GM06990 (cell line): Measurements from ENCODE around the gene LRP1B.

ENCODE experiments used
- DNase-seq: peaks from one replicate; pipeline ENCODE4 v3.0.0-alpha.2; 2011; ENCODE audit not compliant: insufficient read length; ENCODE audit errors: extremely low read depth
- H3K27me3 ChIP-seq: replicated peaks from 2 replicates; pipeline ENCODE4 v1.6.0; 2011; ENCODE audit warnings: low read length; ENCODE audit not compliant: control insufficient read depth, insufficient read depth
- H3K36me3 ChIP-seq: 2 replicates; pipeline ENCODE4 v1.5.1; 2011; ENCODE audit warnings: low read length; ENCODE audit not compliant: control insufficient read depth, insufficient read depth
- H3K4me3 ChIP-seq: replicated peaks from 2 replicates; pipeline ENCODE4 v1.5.1; 2011; ENCODE audit warnings: low read depth, mild to moderate bottlenecking, control low read depth, low read length
- TF ChIP-seq, protein P1 (sequence below): IDR thresholded peaks from 2 replicates; pipeline ENCODE4 v1.5.1; 2011; ENCODE audit warnings: low read length, control low read depth, mild to moderate bottlenecking, inconsistent platforms; ENCODE audit not compliant: insufficient read depth, poor library complexity, severe bottlenecking

Gene LRP1B

GRCh38 chr2:140410695-140411094 lies 1720.1 kb downstream of the LRP1B start:
- TF ChIP-seq, protein P1, sequence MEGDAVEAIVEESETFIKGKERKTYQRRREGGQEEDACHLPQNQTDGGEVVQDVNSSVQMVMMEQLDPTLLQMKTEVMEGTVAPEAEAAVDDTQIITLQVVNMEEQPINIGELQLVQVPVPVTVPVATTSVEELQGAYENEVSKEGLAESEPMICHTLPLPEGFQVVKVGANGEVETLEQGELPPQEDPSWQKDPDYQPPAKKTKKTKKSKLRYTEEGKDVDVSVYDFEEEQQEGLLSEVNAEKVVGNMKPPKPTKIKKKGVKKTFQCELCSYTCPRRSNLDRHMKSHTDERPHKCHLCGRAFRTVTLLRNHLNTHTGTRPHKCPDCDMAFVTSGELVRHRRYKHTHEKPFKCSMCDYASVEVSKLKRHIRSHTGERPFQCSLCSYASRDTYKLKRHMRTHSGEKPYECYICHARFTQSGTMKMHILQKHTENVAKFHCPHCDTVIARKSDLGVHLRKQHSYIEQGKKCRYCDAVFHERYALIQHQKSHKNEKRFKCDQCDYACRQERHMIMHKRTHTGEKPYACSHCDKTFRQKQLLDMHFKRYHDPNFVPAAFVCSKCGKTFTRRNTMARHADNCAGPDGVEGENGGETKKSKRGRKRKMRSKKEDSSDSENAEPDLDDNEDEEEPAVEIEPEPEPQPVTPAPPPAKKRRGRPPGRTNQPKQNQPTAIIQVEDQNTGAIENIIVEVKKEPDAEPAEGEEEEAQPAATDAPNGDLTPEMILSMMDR = no peak
- no peak overlapping the region for H3K4me3 ChIP-seq
- H3K27me3 ChIP-seq = no peaks in the 10 kb centered on the region
- DNase-seq = no peak
- H3K36me3 ChIP-seq = no peaks in the 10 kb centered on the region

DNA sequence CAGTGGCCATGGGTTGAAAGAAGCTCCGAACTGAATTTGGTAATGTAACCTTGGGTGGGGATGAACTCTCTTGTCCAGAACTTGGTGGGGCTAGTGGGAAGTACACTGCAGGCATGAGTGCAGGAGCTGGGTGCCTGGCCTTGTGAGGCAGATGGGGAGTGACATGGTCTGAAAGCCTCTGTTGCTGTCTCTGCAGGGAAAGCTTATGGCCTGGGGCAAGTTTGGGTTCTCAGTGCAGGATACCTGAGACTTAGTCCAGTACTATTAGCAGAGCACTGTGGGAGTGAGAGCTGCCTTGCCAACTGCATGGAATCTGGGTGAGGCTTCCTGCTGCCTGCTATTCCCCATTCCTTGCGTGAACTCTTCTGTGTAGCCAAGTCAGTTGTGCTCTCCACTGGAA lies 1729.8 kb downstream of the LRP1B start:
- TF ChIP-seq, protein P1 = no peak
- H3K36me3 ChIP-seq = no peaks in the 10 kb centered on the region
- H3K4me3 ChIP-seq = no peak overlapping the region
- H3K27me3 ChIP-seq = no peaks in the 10 kb centered on the region
- DNase-seq = no peak

DNA sequence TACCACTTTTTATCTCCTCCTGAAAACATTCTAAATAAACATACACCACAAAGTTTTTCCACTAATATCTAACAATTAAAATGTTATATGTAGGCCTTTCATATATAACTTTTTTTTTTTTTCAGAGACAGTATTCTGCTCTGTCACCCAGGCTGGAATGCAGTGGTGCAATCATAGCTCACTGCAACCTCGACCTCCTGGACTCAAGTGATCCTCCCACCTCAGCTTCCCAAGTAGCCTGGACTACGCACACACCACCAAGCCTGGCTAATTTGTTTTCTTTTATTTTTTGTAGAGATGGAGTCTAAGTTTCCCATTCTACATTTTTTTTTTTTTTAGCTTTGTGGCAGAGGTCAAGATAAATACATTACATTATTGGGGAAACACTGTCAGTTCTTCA lies 1738.0 kb downstream of the LRP1B start:
- TF ChIP-seq, protein P1 = no peak
- DNase-seq = no peak
- Histone ChIP-seq H3K27me3 (no peaks in the 10 kb centered on the region), H3K4me3 (no peak overlapping the region), H3K36me3 (no peaks in the 10 kb centered on the region)

GRCh38 chr2:140384946-140385345 lies 1745.9 kb downstream of the LRP1B start:
- Histone ChIP-seq H3K4me3 (no peak overlapping the region), H3K27me3 (no peaks in the 10 kb centered on the region), H3K36me3 (no peaks in the 10 kb centered on the region)
- TF ChIP-seq, protein P1 = no peak
- DNase-seq = no peak

GRCh38 chr2:140383781-140384180 lies 1747.0 kb downstream of the LRP1B start:
- TF ChIP-seq, protein P1 = no peak
- H3K27me3 ChIP-seq = no peaks in the 10 kb centered on the region
- H3K36me3 ChIP-seq = no peaks in the 10 kb centered on the region
- no peak overlapping the region for H3K4me3 ChIP-seq
- DNase-seq = no peak

- Histone ChIP-seq H3K36me3 (no peaks in the 10 kb centered on the region), H3K27me3 (no peaks in the 10 kb centered on the region), H3K4me3 (no peak overlapping the region)
- TF ChIP-seq, protein P1 = no peak
- no peak for DNase-seq
Observed at GRCh38 chr2:140376686-140377085, 1754.1 kb downstream of the LRP1B start.
